ENCODE measurements around the gene SPATA32.

DNA sequence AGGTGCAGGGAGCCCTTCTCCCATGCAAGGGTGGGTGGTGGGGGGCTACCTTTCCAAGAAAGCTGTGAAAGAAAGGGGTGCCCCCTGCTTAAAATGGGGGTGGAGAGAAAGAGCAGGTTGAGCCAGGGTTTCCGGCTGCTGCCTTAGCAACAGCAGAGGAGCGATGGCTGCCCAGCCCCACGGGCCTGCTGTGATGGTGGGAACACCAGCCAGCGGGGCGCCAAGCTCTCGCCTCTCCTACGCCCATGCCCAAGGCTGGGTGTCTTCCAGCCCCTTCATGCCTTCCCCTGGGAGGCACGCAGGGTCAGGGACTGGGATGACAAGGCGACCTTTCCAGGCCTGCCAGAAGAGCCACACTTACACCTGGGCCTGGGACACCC, 37.2 kb downstream of the SPATA32 start:
- TF ChIP-seq, protein P1, sequence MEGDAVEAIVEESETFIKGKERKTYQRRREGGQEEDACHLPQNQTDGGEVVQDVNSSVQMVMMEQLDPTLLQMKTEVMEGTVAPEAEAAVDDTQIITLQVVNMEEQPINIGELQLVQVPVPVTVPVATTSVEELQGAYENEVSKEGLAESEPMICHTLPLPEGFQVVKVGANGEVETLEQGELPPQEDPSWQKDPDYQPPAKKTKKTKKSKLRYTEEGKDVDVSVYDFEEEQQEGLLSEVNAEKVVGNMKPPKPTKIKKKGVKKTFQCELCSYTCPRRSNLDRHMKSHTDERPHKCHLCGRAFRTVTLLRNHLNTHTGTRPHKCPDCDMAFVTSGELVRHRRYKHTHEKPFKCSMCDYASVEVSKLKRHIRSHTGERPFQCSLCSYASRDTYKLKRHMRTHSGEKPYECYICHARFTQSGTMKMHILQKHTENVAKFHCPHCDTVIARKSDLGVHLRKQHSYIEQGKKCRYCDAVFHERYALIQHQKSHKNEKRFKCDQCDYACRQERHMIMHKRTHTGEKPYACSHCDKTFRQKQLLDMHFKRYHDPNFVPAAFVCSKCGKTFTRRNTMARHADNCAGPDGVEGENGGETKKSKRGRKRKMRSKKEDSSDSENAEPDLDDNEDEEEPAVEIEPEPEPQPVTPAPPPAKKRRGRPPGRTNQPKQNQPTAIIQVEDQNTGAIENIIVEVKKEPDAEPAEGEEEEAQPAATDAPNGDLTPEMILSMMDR (IDR thresholded peaks at IDR 0.05; ENCODE audit: low read depth, low read length, poor library complexity, severe bottlenecking), result no peak
- no peak for TF ChIP-seq EZH2phosphoT487 (IDR thresholded peaks at IDR 0.05; ENCODE audit: borderline replicate concordance, low read length)

All from DOHH2 (cell line).